ENCODE data around the gene MED16.

DNA sequence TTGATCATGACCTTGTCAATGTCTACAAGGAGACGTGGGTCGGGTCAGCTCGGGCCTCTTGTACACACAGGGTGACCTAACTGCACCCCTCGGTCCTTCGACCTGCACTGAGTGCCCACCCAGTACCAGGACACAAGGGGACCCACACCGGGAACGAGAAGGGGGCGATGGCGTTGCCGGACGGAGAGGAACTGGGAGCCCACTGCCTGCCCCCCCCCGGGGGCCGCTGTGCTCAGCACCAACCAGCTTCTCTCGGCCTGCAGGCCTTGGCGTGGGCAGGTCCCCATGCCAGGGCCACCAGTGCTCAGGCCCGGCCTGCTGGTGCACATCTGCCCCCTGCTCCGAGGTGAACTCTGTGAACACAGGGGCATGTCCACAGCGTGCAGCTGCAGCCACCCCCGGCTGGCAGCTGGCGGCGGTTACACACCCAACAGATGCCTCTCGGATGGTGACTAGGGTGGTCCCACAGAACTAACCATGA lies 19.4 kb downstream of the MED16 start:
- TF ChIP-seq, protein P1, sequence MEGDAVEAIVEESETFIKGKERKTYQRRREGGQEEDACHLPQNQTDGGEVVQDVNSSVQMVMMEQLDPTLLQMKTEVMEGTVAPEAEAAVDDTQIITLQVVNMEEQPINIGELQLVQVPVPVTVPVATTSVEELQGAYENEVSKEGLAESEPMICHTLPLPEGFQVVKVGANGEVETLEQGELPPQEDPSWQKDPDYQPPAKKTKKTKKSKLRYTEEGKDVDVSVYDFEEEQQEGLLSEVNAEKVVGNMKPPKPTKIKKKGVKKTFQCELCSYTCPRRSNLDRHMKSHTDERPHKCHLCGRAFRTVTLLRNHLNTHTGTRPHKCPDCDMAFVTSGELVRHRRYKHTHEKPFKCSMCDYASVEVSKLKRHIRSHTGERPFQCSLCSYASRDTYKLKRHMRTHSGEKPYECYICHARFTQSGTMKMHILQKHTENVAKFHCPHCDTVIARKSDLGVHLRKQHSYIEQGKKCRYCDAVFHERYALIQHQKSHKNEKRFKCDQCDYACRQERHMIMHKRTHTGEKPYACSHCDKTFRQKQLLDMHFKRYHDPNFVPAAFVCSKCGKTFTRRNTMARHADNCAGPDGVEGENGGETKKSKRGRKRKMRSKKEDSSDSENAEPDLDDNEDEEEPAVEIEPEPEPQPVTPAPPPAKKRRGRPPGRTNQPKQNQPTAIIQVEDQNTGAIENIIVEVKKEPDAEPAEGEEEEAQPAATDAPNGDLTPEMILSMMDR (IDR thresholded peaks at IDR 0.05): no peak
- no peak for TF ChIP-seq POLR2A (IDR thresholded peaks at IDR 0.05)

All from adrenal gland (tissue), 5 donors.